WTC11 (cell line): ENCODE data around the gene PPFIBP1. TPM values are rescaled to one million over a fixed set of nuclear protein-coding genes. Genes with fewer than 3 reads are reported as not detected.

Experiments used
- ATAC-seq: fragments of 200-7000 bp; cut with Tn5 transposase; 2 replicates; pipeline ENCODE4 v1.10.0; 2021; ENCODE audit warnings: mild to moderate bottlenecking, moderate library complexity
- CTCF ChIA-PET: fragments of 300-600 bp; sonication (Branson Sonifier 250); formaldehyde crosslinking; loops from one replicate; lab custom pipeline; 2021; ENCODE audit warnings: antibody characterized with exemption; lab: Charles Lee
- POLR2A ChIA-PET: fragments of 350-600 bp; sonication (Branson Sonifier 250); formaldehyde crosslinking; loops from one replicate; lab custom pipeline; 2021; ENCODE audit warnings: antibody characterized with exemption; lab: Charles Lee
- DNase-seq: peaks from one replicate; pipeline ENCODE4 v3.0.0; 2021; ENCODE audit warnings: low spot score
- H3K27ac Mint-ChIP-seq: 2 replicates; pipeline ENCODE4 v1.8.0; 2021; ENCODE audit warnings: mixed read lengths
- H3K27me3 Mint-ChIP-seq: 2 replicates; pipeline ENCODE4 v1.8.0; 2021; ENCODE audit warnings: low read depth, mild to moderate bottlenecking, moderate library complexity, mixed read lengths
- H3K36me3 Mint-ChIP-seq: 2 replicates; pipeline ENCODE4 v1.8.0; 2021; ENCODE audit warnings: mixed read lengths
- H3K4me1 Mint-ChIP-seq: 2 replicates; pipeline ENCODE4 v1.8.0; 2022; ENCODE audit warnings: mixed read lengths
- H3K4me3 Mint-ChIP-seq: 2 replicates; pipeline ENCODE4 v1.8.0; 2021; ENCODE audit warnings: mild to moderate bottlenecking, moderate library complexity, mixed read lengths
- H3K9me3 Mint-ChIP-seq: 2 replicates; pipeline ENCODE4 v1.8.0; 2021; ENCODE audit warnings: mixed read lengths
- E2F1 ChIP-seq: sonication (generic); formaldehyde crosslinking; IDR thresholded peaks from 2 replicates; pipeline ENCODE4 v1.8.0; 2022; ENCODE audit warnings: mild to moderate bottlenecking, missing genetic modification reagents
- ESRRA ChIP-seq: sonication (generic); formaldehyde crosslinking; IDR thresholded peaks from 2 replicates; pipeline ENCODE4 v1.8.1; 2022; ENCODE audit warnings: mild to moderate bottlenecking, missing genetic modification reagents, borderline replicate concordance
- ETV6 ChIP-seq: sonication (generic); formaldehyde crosslinking; IDR thresholded peaks from 2 replicates; pipeline ENCODE4 v1.8.1; 2022; ENCODE audit warnings: mild to moderate bottlenecking, missing genetic modification reagents
- FOXJ3 ChIP-seq: sonication (generic); formaldehyde crosslinking; IDR thresholded peaks from 2 replicates; pipeline ENCODE4 v1.9.0; 2021; ENCODE audit warnings: missing genetic modification reagents, mild to moderate bottlenecking, borderline replicate concordance
- GABPB1 ChIP-seq: sonication (generic); formaldehyde crosslinking; IDR thresholded peaks from 2 replicates; pipeline ENCODE4 v1.8.1; 2023; ENCODE audit warnings: mild to moderate bottlenecking, missing genetic modification reagents
- HMGA2 ChIP-seq: fragments of 250-450 bp; sonication (Bioruptor Pico); IDR thresholded peaks from 2 replicates; pipeline ENCODE4 v1.4.0; 2021; ENCODE audit warnings: mild to moderate bottlenecking, moderate library complexity
- PRRX2 ChIP-seq: fragments of 250-450 bp; sonication (Bioruptor Pico); IDR thresholded peaks from 2 replicates; pipeline ENCODE4 v1.8.0; 2021; ENCODE audit warnings: mild to moderate bottlenecking
- SOX15 ChIP-seq: fragments of 250-450 bp; sonication (Bioruptor Pico); IDR thresholded peaks from 2 replicates; pipeline ENCODE4 v1.9.0; 2021; ENCODE audit warnings: mild to moderate bottlenecking
- USF1 ChIP-seq: sonication (generic); formaldehyde crosslinking; IDR thresholded peaks from 2 replicates; pipeline ENCODE4 v1.8.0; 2022; ENCODE audit warnings: mild to moderate bottlenecking, missing genetic modification reagents
- ZNF671 ChIP-seq: fragments of 250-450 bp; sonication (Bioruptor Pico); IDR thresholded peaks from 2 replicates; pipeline ENCODE4 v1.8.0; 2021; ENCODE audit warnings: mild to moderate bottlenecking
- total RNA-seq: library from RNA; stranded (reverse); gene quantifications from 3 replicates; pipeline ENCODE4 v1.2.3, GENCODE V29; 2021
- TF ChIP-seq, protein P1 (sequence below): fragments of 250-450 bp; sonication (Bioruptor Pico); IDR thresholded peaks from 2 replicates; pipeline ENCODE4 v1.8.0; 2021; ENCODE audit warnings: mild to moderate bottlenecking
- TF ChIP-seq, protein P2 (sequence below): sonication (generic); formaldehyde crosslinking; IDR thresholded peaks from 2 replicates; pipeline ENCODE4 v1.8.1; 2023; ENCODE audit warnings: mild to moderate bottlenecking, missing genetic modification reagents, moderate library complexity
- TF ChIP-seq, protein P3 (sequence below): fragments of 250-450 bp; sonication (Bioruptor Pico); IDR thresholded peaks from 2 replicates; pipeline ENCODE4 v1.9.0; 2021; ENCODE audit warnings: moderate library complexity, mild to moderate bottlenecking, inconsistent platforms, borderline replicate concordance
- TF ChIP-seq, protein P4 (sequence below): fragments of 250-450 bp; sonication (Bioruptor Pico); IDR thresholded peaks from 2 replicates; pipeline ENCODE4 v1.9.0; 2021; ENCODE audit warnings: mild to moderate bottlenecking
- TF ChIP-seq, protein P5 (sequence below): fragments of 200-600 bp; IDR thresholded peaks from 2 replicates; pipeline ENCODE4 v1.8.0; 2022; ENCODE audit warnings: antibody characterized with exemption
- TF ChIP-seq, protein P6 (sequence below): sonication (generic); formaldehyde crosslinking; IDR thresholded peaks from 2 replicates; pipeline ENCODE4 v1.8.0; 2022; ENCODE audit warnings: mild to moderate bottlenecking, missing genetic modification reagents

The PPFIBP1 gene
- total RNA-seq, 1 experiment from 2014 or later: 27.7 TPM

- ATAC-seq (no peak), DNase-seq (no peak)
- Mint-ChIP-seq H3K27me3 (peaks cover 51% of the 10 kb centered on the region), H3K4me3 (peak overlapping the region; percentile 79), H3K4me1 (peaks cover 43% of the 10 kb centered on the region), H3K27ac (peak overlapping the region; percentile 95), H3K36me3 (no peaks in the 10 kb centered on the region), H3K9me3 (no peaks in the 10 kb centered on the region)
- CTCF ChIA-PET: interaction anchor here (0.8 to 2.7 kb wide), 2 partner anchors 61 to 88 kb away, joined by 3 to 13 read pairs; no protein-coding TSS in a partner anchor
- POLR2A ChIA-PET: interaction anchor here (0.7 to 2.1 kb wide), 4 partner anchors 32 to 1624 kb away, joined by 3 to 6 read pairs (median 4); no protein-coding TSS in a partner anchor
- no peak for TF ChIP-seq FOXJ3 (CRISPR knock-in tag)
- TF ChIP-seq SOX15 (CRISPR knock-in tag): no peak
- no peak for TF ChIP-seq PRRX2 (CRISPR knock-in tag)
- TF ChIP-seq ESRRA (CRISPR knock-in tag): no peak
- TF ChIP-seq, protein P1, sequence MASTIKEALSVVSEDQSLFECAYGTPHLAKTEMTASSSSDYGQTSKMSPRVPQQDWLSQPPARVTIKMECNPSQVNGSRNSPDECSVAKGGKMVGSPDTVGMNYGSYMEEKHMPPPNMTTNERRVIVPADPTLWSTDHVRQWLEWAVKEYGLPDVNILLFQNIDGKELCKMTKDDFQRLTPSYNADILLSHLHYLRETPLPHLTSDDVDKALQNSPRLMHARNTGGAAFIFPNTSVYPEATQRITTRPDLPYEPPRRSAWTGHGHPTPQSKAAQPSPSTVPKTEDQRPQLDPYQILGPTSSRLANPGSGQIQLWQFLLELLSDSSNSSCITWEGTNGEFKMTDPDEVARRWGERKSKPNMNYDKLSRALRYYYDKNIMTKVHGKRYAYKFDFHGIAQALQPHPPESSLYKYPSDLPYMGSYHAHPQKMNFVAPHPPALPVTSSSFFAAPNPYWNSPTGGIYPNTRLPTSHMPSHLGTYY: no peak
- TF ChIP-seq, protein P2, sequence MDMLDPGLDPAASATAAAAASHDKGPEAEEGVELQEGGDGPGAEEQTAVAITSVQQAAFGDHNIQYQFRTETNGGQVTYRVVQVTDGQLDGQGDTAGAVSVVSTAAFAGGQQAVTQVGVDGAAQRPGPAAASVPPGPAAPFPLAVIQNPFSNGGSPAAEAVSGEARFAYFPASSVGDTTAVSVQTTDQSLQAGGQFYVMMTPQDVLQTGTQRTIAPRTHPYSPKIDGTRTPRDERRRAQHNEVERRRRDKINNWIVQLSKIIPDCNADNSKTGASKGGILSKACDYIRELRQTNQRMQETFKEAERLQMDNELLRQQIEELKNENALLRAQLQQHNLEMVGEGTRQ (CRISPR knock-in tag): no peak
- TF ChIP-seq GABPB1: no peak
- TF ChIP-seq USF1 (CRISPR knock-in tag): no peak
- TF ChIP-seq, protein P3, sequence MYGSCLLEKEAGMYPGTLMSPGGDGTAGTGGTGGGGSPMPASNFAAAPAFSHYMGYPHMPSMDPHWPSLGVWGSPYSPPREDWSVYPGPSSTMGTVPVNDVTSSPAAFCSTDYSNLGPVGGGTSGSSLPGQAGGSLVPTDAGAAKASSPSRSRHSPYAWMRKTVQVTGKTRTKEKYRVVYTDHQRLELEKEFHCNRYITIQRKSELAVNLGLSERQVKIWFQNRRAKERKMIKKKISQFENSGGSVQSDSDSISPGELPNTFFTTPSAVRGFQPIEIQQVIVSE (CRISPR knock-in tag): no peak
- TF ChIP-seq, protein P4, sequence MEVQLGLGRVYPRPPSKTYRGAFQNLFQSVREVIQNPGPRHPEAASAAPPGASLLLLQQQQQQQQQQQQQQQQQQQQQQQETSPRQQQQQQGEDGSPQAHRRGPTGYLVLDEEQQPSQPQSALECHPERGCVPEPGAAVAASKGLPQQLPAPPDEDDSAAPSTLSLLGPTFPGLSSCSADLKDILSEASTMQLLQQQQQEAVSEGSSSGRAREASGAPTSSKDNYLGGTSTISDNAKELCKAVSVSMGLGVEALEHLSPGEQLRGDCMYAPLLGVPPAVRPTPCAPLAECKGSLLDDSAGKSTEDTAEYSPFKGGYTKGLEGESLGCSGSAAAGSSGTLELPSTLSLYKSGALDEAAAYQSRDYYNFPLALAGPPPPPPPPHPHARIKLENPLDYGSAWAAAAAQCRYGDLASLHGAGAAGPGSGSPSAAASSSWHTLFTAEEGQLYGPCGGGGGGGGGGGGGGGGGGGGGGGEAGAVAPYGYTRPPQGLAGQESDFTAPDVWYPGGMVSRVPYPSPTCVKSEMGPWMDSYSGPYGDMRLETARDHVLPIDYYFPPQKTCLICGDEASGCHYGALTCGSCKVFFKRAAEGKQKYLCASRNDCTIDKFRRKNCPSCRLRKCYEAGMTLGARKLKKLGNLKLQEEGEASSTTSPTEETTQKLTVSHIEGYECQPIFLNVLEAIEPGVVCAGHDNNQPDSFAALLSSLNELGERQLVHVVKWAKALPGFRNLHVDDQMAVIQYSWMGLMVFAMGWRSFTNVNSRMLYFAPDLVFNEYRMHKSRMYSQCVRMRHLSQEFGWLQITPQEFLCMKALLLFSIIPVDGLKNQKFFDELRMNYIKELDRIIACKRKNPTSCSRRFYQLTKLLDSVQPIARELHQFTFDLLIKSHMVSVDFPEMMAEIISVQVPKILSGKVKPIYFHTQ (CRISPR knock-in tag): no peak
- no peak for TF ChIP-seq HMGA2
- TF ChIP-seq, protein P5, sequence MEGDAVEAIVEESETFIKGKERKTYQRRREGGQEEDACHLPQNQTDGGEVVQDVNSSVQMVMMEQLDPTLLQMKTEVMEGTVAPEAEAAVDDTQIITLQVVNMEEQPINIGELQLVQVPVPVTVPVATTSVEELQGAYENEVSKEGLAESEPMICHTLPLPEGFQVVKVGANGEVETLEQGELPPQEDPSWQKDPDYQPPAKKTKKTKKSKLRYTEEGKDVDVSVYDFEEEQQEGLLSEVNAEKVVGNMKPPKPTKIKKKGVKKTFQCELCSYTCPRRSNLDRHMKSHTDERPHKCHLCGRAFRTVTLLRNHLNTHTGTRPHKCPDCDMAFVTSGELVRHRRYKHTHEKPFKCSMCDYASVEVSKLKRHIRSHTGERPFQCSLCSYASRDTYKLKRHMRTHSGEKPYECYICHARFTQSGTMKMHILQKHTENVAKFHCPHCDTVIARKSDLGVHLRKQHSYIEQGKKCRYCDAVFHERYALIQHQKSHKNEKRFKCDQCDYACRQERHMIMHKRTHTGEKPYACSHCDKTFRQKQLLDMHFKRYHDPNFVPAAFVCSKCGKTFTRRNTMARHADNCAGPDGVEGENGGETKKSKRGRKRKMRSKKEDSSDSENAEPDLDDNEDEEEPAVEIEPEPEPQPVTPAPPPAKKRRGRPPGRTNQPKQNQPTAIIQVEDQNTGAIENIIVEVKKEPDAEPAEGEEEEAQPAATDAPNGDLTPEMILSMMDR: no peak
- TF ChIP-seq E2F1: no peak
- TF ChIP-seq ETV6 (CRISPR knock-in tag): no peak
Measured at GRCh38 chr12:27523305-27523641, 733 bp upstream of the PPFIBP1 start.

GRCh38 chr12:27524494-27524835, 459 bp downstream of the PPFIBP1 start:
- POLR2A ChIA-PET: interaction anchor here (0.6 to 2.1 kb wide), 6 partner anchors 15 to 329 kb away, joined by 3 to 6 read pairs (median 4); partner anchors contain the start of gene BMAL2
- peaks cover 62% of the 10 kb centered on the region for H3K27me3 Mint-ChIP-seq
- no peak overlapping the region for H3K27ac Mint-ChIP-seq
- ATAC-seq (peak; percentile 3; the same call in 1 of the 2 replicates), DNase-seq (no peak)
- H3K4me1 Mint-ChIP-seq: peaks cover 43% of the 10 kb centered on the region
- CTCF ChIA-PET: interaction anchor here (0.6 to 2.7 kb wide), 5 partner anchors 37 to 365 kb away, joined by 3 to 13 read pairs (median 4); no protein-coding TSS in a partner anchor
- H3K4me3 Mint-ChIP-seq: peak overlapping the region; percentile 79
- no peaks in the 10 kb centered on the region for H3K36me3 Mint-ChIP-seq
- TF ChIP-seq SOX15 (CRISPR knock-in tag): no peak
- TF ChIP-seq, protein P6, sequence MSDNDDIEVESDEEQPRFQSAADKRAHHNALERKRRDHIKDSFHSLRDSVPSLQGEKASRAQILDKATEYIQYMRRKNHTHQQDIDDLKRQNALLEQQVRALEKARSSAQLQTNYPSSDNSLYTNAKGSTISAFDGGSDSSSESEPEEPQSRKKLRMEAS: no peak
- no peak for TF ChIP-seq ZNF671 (CRISPR knock-in tag)
- no peaks in the 10 kb centered on the region for H3K9me3 Mint-ChIP-seq
